ENCODE measurements around the gene UAP1L1. TPM values are rescaled to one million over a fixed set of nuclear protein-coding genes. Genes with fewer than 3 reads are reported as not detected.

Gene UAP1L1
- polyA plus RNA-seq, 1 donor from 2014 or later: 0.21 TPM

- no peaks in the 10 kb centered on the region for H3K36me3 ChIP-seq (ENCODE audit: insufficient read depth, low read length)
- H3K4me3 ChIP-seq (ENCODE audit: low read length): no peak overlapping the region
- H3K9me3 ChIP-seq (ENCODE audit: low read length): no peaks in the 10 kb centered on the region
- H3K9me2 ChIP-seq (ENCODE audit: insufficient read depth, low read length): no peaks in the 10 kb centered on the region
- H3K9ac ChIP-seq (ENCODE audit: low read length): no peak overlapping the region
- TF ChIP-seq SMC3 (conservative IDR thresholded peaks at IDR 0.05; ENCODE audit: poor library complexity) (no peak), RAD21 (conservative IDR thresholded peaks at IDR 0.05) (no peak), EZH2 (IDR thresholded peaks at IDR 0.05; ENCODE audit: borderline replicate concordance, insufficient read depth, low read length, poor library complexity, severe bottlenecking) (no peak), CTCF (IDR thresholded peaks at IDR 0.05; ENCODE audit: poor library complexity, severe bottlenecking) (no peak), MXI1 (conservative IDR thresholded peaks at IDR 0.05; ENCODE audit: poor library complexity, severe bottlenecking) (no peak), REST (IDR thresholded peaks at IDR 0.05; ENCODE audit: borderline replicate concordance) (no peak), POLR2AphosphoS5 (IDR thresholded peaks at IDR 0.05) (no peak), EP300 (conservative IDR thresholded peaks at IDR 0.05; ENCODE audit: poor library complexity, severe bottlenecking) (no peak), TAF1 (IDR thresholded peaks at IDR 0.05; ENCODE audit: low read depth) (no peak)
- peaks cover 49% of the 10 kb centered on the region for H3K27me3 ChIP-seq (ENCODE audit: insufficient read depth, low read depth, low read length)
- H3K79me2 ChIP-seq (replicated peaks; ENCODE audit: insufficient read depth, low read length): no peaks in the 10 kb centered on the region
- H4K20me1 ChIP-seq (ENCODE audit: insufficient read depth): no peaks in the 10 kb centered on the region
- H2AFZ ChIP-seq (ENCODE audit: low read depth, low read length): no peak overlapping the region
- H3K27ac ChIP-seq (ENCODE audit: low read length): no peak overlapping the region
- H3F3A ChIP-seq (ENCODE audit: insufficient read depth, low read length, poor library complexity, severe bottlenecking): no peaks in the 10 kb centered on the region
- H3K4me2 ChIP-seq (ENCODE audit: low read length): no peak overlapping the region
These were observed 2.6 kb upstream of the UAP1L1 start for GRCh38 chr9:137074657-137075274.

GRCh38 chr9:137075275-137075775, 2.0 kb upstream of the UAP1L1 start:
- no peaks in the 10 kb centered on the region for H3K36me3 ChIP-seq (ENCODE audit: insufficient read depth, low read length)
- H3F3A ChIP-seq (ENCODE audit: insufficient read depth, low read length, poor library complexity, severe bottlenecking): no peaks in the 10 kb centered on the region
- no peak overlapping the region for H2AFZ ChIP-seq (ENCODE audit: low read depth, low read length)
- no peaks in the 10 kb centered on the region for H3K9me3 ChIP-seq (ENCODE audit: low read length)
- no peaks in the 10 kb centered on the region for H3K79me2 ChIP-seq (replicated peaks; ENCODE audit: insufficient read depth, low read length)
- H3K9me2 ChIP-seq (ENCODE audit: insufficient read depth, low read length): no peaks in the 10 kb centered on the region
- no peak overlapping the region for H3K4me3 ChIP-seq (ENCODE audit: low read length)
- no peak overlapping the region for H3K9ac ChIP-seq (ENCODE audit: low read length)
- no peaks in the 10 kb centered on the region for H4K20me1 ChIP-seq (ENCODE audit: insufficient read depth)
- no peak overlapping the region for H3K4me2 ChIP-seq (ENCODE audit: low read length)
- TF ChIP-seq RAD21 (conservative IDR thresholded peaks at IDR 0.05) (no peak), TAF1 (IDR thresholded peaks at IDR 0.05; ENCODE audit: low read depth) (no peak), SMC3 (conservative IDR thresholded peaks at IDR 0.05; ENCODE audit: poor library complexity) (no peak), REST (IDR thresholded peaks at IDR 0.05; ENCODE audit: borderline replicate concordance) (no peak), MXI1 (conservative IDR thresholded peaks at IDR 0.05; ENCODE audit: poor library complexity, severe bottlenecking) (no peak), EP300 (conservative IDR thresholded peaks at IDR 0.05; ENCODE audit: poor library complexity, severe bottlenecking) (no peak), CTCF (IDR thresholded peaks at IDR 0.05; ENCODE audit: poor library complexity, severe bottlenecking) (no peak), EZH2 (IDR thresholded peaks at IDR 0.05; ENCODE audit: borderline replicate concordance, insufficient read depth, low read length, poor library complexity, severe bottlenecking) (no peak), POLR2AphosphoS5 (IDR thresholded peaks at IDR 0.05) (no peak)
- H3K27ac ChIP-seq (ENCODE audit: low read length): no peak overlapping the region
- H3K27me3 ChIP-seq (ENCODE audit: insufficient read depth, low read depth, low read length): peaks cover 55% of the 10 kb centered on the region

Measured in neural cell (in vitro differentiated cells).